A673 (cell line): Measurements from ENCODE around the gene TNS3.

Experiments
- EZH2 ChIP-seq: fragments of 200-600 bp; sonication (generic); IDR thresholded peaks from 2 replicates; pipeline ENCODE4 v1.6.1; 2017; ENCODE audit warnings: borderline replicate concordance, low read depth, mild to moderate bottlenecking, mixed read lengths, antibody characterized with exemption, low read length; ENCODE audit not compliant: poor library complexity, severe bottlenecking
- TF ChIP-seq, protein P1 (sequence below): fragments of 300-800, 200-600 bp; sonication (generic); conservative IDR thresholded peaks from 2 replicates; pipeline ENCODE4 v1.5.1; 2017; ENCODE audit warnings: low read depth, mild to moderate bottlenecking, antibody characterized with exemption, low read length, moderate library complexity, mixed read lengths

DNA sequence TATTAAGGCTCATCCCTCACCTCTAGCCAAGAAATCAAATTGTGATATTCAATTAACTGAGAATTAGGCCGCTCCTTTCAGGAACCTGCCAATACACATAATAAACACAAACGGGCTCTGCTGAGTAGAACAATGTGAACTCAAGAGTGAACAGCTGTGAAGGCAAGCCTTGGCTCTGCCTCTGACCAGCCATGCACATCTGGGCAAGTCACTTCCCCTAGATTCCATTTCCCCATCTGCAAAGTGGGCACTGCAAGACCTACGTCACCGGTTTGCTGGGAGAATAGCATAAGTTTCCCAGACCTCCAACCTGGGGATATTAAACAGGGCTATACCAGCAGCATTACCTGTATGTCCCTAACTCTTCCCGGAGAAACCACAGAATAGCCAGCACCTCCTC is 355.2 kb downstream of the TNS3 start:
- TF ChIP-seq, protein P1, sequence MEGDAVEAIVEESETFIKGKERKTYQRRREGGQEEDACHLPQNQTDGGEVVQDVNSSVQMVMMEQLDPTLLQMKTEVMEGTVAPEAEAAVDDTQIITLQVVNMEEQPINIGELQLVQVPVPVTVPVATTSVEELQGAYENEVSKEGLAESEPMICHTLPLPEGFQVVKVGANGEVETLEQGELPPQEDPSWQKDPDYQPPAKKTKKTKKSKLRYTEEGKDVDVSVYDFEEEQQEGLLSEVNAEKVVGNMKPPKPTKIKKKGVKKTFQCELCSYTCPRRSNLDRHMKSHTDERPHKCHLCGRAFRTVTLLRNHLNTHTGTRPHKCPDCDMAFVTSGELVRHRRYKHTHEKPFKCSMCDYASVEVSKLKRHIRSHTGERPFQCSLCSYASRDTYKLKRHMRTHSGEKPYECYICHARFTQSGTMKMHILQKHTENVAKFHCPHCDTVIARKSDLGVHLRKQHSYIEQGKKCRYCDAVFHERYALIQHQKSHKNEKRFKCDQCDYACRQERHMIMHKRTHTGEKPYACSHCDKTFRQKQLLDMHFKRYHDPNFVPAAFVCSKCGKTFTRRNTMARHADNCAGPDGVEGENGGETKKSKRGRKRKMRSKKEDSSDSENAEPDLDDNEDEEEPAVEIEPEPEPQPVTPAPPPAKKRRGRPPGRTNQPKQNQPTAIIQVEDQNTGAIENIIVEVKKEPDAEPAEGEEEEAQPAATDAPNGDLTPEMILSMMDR, result no peak
- no peak for TF ChIP-seq EZH2
